HG03097 (cell line): ENCODE data around the gene SULT1A1.
"Not testable (repeated sequence)": the region's sequence is repeated elsewhere in the genome, so short reads cannot be mapped to it uniquely, and the experiment has no call there.

Source experiments
- ATAC-seq: cut with Tn5 transposase; IDR thresholded peaks from one replicate; pipeline ENCODE4 v1.9.1; 2021; ENCODE audit not compliant: unreplicated experiment, low FRiP score

Gene SULT1A1

DNA sequence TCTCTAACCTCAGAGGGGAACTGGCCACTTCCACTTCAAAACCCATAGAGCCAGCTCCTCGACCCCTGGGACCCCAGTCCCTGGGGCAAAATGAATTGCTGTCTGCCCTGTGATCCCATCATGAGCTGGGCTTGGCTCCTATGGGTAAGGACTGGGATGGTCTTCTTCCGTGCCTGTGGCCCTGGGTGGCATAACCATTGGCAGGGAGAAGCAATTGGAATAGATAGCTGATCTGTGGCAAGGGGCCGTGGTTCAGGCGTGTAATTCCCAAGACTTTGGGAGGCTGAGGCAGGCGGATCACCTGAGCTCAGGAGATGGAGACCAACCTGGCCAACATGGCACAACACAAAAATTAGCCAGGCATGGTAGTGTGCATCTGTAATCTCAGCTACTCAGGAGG lies 17.3 kb downstream of the SULT1A1 start:
- no peak for ATAC-seq

DNA sequence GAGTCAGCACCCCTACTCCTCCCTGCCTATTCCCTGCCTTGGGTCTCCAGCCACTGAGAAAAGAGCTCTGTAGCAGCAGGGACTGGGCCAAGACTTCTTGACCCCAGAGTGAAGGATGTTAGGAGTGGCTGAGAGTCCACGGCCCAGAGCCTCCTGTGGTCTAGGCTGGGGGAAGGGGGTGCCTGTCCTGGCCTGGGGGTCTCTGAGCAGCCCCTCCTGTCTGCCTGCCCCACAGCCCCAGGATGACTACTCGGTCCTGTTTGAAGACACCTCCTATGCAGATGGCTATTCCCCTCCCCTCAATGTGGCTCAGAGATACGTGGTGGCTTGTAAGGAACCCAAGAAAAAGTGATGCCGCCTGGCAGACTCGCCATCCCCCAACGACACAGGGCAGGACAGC lies 18.5 kb downstream of the SULT1A1 start:
- no peak for ATAC-seq

DNA sequence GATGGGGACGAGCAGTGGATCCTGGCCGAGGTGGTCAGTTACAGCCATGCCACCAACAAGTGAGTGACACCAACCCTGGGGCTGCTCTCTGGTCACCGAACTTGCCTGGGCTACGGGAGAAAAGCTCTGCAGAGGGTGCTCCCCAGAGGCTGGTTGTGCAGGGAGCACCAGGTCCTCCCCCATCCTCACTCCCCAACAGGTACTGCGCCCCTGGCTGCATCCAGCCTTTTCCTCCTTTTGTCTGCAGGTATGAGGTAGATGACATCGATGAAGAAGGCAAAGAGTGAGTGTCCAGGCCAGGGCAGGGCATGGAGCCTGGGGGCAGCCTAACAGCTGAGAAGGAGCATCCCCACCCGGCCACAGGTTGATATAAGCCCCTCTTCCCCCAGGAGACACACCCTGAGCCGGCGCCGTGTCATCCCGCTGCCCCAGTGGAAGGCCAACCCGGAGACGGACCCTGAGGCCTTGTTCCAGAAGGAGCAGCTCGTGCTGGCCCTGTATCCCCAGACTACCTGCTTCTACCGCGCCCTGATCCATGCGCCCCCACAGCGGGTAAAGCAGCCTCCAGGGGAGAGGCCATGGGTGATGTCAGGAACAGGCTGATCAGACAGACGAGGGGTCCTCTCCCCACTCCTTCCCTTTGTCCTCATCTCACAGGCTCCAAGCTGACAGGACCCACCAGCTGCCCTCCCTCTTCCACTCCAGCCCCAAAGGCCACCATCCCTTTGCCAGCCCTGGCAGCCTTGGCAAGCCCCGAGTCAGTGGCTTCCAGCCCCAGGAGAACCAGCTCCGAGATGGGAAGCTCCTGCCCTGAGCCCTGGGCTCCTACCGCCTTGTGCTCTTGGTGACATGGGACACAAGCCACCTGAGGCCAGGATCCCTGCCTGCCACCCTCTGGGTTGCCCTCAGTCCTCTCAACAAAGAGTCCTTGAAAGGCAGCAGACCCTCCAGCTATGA lies 19.2 kb downstream of the SULT1A1 start:
- ATAC-seq: no peak

DNA sequence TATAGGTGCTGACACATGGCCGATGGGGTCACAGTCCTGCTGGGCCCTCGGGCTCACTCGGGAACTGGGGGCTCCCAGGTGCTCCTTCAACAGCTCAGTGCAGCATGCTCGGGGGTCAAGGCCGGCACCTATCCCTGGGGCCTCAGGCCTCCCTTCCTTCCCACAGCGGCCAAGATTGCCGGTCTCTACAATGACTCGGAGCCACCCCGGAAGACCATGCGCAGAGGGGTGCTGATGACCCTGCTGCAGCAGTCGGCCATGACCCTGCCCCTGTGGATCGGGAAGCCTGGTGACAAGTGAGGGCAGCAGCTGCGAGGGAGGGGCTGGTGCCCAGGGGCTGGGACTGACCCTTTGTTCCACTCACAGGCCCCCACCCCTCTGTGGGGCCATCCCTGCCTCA lies 19.9 kb downstream of the SULT1A1 start:
- ATAC-seq: no peak

DNA sequence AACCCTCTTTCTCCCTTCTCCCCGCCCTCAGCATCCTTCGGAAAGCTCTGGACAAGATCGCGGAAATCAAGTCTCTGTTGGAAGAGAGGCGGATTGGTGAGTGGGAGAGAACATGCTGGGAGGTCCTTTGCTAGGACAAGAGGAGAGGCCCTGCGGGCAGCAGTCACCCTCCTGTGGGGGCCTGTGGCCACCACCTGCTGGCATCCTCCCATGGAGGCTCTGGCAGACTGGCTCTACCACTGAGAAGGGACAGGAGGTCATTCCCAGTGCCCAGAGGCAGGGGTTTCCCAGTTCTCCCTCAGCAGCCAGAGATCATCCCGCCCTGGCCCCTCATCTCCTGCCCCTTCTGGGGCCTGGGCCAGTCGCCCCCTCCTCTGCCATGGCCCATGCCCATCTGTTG lies 20.8 kb downstream of the SULT1A1 start:
- ATAC-seq: no peak

DNA sequence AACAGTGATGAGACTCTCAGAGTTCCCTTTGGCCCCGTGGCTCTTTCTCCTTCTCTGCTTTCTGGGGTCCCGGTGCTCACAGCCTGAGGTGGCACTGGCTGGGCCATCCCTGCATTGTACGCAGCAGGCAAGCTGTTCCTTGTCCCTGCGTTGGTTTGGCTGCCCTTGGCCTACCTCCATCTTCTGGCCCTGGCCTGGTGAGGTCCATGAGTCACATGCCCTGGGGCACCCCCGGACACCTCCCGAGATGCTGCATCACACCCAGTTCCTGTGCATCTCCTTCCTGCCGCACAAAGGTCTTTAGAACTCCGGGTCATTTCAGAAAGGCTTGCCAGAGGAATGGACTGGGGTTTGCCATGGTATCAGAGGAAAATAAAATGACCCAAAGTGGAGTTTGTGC lies 22.5 kb downstream of the SULT1A1 start:
- no peak for ATAC-seq

DNA sequence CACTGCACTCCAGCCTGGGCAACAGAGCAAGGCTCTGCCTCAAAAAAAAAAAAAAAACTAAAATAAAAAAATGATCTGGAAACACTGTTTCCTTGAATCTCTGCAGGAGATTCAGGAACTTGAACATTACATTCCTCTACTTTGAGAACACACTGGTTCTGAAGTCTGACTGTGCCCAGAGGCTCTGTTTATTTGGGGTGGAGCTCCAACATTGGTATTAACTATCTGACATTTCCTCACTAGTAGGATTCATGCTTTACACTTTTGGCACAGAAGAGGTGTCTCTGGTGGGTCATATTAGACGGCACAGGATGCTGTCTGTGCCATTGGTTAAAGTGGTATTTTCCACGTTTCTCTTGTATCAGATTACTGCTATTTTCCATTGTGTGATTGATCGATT lies 23.4 kb downstream of the SULT1A1 start:
- ATAC-seq: no peak

DNA sequence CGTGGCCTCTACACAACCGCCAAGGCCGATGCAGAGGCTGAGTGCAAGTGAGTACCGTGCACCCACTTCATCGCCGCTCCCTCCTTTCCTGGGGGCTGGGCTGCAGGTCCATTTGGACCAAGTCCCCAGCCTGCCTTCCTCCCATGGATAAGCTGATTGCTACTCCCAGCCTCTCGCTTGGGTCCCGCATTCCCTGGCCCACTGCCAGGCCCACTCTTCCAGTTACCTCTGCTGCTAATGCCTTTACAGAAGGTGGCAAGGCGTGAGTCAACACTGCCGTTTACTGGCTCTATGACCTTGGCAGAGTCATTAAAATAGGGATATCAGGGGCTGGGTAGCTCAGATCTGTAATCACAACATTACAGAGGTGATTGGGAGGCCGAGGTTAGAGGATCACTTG lies 24.2 kb downstream of the SULT1A1 start:
- ATAC-seq: no peak

DNA sequence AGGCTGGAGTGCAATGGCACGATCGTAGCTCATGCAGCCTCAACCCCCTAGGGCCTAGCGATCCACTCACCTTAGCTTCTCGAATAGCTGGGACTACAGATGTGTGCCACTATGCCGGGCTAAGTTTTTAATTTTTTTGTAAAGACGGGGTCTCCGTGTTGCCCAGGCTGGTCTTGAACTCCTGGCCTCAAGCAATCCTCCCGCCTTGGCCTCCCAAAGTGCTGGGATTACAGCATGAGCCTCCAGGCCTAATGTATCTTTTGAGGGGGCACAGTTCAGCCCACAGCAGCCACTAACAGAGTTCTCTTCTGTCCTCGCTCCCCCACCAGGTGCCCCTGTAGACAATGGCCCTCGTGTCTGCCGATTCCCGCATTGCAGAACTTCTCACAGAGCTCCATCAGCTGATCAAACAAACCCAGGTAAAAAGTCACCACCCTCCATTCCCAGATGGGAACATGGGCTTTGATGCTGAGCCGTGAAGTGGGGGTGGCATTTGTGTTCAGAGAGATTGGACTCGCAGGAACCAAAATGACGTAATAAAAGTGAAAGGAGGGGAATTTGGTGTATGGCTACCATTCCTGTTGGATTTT lies 29.0 kb downstream of the SULT1A1 start:
- ATAC-seq: no peak

DNA sequence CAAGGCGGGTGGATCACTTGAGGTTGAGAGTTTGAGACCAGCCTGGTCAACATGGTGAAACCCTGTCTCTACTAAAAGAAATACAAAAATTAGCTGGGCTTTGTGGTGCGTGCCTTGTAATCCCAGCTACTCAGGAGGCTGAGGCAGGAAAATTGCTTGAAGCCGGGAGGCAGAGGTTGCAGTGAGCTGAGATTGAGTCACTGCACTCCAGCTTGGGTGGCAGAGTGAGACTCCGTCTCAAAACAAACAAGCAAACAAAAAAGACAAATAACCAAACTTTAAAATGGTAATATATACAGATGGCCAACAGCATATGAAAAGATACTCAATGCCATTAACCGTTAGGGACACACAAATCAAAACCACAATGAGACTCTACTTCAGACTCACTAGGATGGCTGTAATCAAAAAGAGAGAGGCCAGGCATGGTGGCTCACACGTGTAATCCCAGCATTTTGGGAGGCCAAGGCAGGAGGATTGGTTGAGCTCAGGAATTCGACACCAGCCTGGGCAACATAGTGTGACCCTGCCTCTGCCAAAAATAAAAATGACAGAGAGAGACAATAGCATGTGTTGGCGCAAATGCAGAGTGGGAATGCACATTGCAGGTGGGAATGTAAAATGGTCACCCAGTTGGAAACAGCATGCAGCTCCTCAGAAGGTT lies 34.3 kb downstream of the SULT1A1 start:
- no peak for ATAC-seq

DNA sequence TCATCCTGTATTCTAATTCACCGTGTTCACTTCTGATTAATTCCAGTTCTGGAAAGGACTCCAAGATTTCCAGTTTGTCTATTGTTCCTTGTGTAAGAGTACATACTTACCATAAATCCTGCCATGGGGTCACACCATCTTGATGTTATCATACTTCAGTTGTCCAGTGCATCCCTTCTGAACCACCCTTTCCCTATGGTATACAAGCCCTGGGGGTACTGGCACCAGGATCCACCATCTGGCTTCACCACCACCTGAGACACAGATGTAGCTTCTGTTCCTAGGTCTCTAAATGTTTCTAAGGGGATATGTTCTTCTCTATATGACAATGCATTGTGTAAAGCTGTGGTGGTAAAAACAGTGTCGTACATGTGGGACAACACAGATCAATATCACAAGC lies 34.9 kb downstream of the SULT1A1 start:
- ATAC-seq: no peak

DNA sequence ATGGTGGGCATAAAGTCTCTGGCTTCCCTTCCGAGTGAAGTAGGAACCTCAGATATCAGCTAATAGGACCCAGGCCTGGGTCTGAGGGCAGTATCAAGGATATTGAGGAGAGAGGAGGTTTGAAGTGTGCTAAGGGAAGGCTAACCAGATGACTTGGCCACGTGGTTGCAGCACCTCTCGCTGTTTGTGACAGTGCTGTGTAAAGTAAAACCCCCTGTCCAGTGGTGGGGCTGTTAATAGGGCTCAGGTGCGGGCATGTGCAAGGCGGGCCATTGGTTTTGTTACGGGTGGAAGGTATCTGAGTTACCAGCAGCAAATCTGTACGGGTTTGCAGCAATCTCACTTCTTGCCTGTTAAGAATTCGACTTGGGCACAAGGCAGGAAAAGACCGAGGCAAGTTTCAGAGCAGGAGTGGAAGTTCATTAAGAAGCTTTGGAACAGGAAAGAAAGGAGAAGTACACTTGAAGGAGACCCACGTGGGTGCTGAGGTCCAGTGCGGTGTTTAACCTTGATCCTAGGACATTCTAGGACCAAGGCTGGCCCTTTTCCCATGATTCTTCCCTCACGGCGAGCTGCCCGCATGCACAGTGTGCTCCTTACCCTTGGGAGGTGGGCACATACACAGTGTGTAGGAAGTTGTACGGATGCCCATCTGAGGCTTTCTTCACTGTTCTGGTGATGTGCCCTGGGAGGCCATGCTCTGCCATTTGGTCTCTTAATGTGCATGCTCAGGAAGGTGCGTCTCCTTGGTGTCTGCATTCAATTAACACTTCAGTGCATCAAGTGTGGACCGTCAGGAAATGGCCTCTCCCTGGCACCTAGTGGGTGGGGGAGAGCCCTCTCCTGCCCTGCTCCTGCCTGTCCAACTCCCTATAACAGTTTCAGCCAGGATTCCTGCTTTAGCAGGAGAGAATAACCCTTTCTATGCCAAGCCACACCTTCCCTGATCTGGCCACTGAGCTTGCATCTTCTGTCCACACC lies 35.8 kb downstream of the SULT1A1 start:
- ATAC-seq: no peak

DNA sequence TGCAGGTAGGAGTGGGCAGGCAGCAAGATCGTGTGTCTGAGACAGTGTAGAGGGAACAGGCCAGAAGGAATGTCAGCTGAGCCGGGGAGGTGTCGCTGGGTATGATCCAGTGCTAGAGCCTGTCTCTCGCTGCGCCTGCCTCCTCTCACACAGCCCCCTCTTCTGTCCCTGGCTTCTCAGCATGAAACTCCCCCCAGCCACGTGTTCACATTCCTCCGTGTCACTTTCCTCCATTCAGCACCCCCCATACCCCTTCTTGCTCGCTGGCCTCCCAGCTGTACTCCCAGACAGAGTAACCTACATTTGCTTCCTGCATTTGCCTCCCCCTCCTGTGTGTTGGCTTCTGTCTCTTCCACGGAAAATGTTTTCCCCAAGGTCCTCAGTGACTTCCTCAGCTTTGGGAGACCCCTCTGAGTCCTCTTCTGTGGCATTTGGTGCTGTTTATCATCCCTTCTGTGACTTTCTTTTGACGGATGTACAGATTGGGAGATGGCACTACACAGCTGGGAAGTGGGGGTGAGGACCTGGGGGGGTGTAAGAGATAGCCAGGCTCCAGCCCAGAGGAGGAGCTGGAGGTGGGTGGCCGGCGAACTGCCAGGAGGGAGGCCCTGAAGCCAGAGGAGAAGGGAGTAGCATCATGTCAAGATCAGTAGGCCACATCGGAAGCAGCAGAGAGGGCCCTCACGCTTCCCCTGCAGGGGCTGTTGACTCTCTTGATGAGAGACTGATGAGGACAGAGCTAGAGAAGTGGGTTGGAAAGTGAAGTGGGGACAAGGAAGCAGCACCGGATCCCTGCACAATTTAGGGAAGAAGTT lies 36.9 kb downstream of the SULT1A1 start:
- ATAC-seq: no peak

DNA sequence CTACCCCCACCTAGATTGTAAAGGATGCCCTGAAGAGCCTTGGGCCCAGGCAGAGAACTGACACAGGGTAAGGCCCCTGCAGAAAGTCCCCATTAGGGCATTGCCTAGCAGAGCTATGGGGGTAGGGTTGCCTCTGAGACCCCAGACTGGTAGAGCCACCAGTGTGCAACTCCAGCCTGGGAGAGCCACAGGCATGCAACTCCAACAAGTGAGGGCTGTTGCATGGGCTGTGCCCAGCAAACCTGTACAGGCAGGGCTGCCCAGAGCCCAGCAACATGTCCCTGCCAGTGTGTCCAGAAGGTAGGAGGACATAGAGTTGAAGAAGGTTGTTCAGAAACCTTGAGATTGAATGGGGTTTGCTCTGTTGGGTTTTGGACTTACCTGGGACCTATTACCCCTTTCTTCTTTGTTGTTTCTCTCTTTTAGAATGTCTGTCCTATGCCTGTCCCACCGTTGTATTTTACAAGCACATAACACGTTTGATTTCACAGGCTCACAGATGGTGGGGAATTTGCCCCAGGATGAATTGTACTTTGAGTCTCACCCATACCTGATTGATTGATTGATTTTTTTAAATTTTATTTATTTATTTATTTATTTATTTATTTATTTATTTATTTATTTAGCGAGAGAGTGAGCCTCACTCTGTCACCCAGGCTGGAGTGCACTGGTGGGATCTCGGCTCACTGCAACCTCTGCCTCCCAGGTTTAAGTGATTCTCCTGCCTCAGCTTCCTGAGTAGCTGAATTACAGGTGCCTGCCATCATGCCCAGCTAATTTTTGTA lies 39.7 kb downstream of the SULT1A1 start:
- ATAC-seq: no peak

DNA sequence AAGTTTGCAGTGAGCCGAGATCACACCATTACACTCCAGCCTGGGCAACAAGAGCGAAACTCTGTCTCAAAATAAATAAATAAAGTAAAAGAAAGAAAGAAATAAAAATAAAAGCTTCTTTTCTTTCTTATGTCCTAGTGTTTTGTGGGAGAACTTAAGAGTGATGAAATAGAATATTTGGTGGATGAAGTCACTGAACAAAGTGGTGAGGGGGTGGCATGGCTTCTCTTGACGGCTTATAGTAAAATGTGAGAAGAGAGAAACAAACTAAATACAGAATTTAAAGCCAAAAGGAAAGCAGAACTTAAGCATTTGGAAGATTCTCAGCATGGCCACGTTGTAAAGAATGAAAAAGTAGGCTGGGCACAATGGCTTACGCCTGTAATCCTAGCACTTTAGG lies 40.8 kb downstream of the SULT1A1 start:
- no peak for ATAC-seq

DNA sequence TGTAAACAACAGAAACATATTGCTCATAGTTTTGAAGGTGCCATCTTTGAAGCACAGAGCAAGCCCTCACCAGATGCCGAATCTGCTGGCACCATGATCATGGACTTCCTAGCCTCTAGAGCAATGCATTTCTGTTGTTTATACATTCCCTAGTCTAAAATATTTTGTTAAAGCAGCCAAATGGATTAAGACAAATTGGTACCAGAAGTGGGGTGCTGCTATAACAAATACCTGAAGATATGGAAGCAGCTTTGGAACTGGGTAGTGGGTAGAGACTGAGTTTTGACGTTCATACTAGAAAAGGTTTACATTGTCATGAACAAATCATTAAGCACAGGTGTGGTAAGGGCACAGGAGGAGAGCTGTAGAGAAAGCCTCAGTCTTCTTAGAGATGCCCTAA lies 42.6 kb downstream of the SULT1A1 start:
- no peak for ATAC-seq

DNA sequence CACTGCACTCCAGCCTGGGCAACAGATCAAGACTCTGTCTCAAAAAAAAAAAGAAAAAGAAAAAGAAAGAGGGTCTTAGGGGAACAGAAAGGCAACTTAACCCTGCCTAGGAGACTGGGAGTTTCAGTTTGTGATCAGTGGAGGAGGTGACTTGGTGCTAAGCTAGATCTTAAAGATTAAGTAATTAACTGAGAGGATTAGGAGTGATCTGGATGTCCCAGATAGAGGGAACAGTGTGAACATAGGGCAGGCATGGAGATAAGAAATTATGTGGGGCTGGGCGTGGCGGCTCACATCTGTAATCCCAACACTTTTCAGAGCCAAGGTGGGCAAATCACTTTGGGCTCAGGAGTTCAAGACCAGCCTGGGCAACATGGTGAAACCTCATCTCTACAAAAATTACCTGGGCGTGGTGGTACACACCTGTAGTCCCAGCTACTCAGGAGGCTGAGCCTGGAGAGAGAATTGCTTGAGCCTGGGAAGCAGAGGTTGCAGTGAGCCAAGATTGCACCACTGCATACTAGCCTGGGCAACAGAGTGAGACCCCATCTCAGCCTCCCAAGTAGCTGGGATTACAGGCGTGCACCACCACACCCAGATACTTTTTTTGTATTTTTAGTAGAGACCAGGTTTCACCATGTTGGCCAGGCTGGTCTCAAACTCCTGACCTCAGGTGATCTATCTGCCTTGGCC lies 43.5 kb downstream of the SULT1A1 start:
- ATAC-seq: not testable (repeated sequence)

DNA sequence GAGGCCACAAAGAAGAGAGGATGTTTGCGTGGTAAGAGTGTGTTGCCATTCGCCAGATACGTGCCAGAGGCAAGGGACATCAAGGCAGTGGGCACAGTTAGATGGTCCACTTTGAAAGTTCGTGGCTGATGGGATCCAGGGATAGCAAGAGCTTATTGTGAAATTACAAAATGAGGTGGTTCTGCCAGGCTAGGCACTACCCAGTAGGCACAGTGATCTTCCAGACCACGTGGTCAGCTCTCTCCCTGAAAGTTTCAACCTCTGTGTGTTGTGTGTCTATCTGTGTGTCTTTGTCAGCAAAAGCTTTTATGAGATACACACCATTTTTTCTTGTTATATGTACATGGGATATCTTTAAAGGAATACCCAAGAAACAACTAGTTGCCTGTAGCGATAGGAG lies 46.6 kb downstream of the SULT1A1 start:
- no peak for ATAC-seq
